HL-60/S4 (cell line): ENCODE data around the gene CA5A.

Experiments
- in situ Hi-C: fragments of 300-500 bp; cut with MboI; formaldehyde crosslinking; loops from 2 replicates; pipeline ENCODE4 v1.14.3; 2022; ENCODE audit warnings: low sequenced_read_pairs

Gene CA5A

GRCh38 chr16:87964049-87964659 is 27.8 kb upstream of the CA5A start:
- in situ Hi-C loops, result no loop called here

- in situ Hi-C loops, result no loop called here
Observed at GRCh38 chr16:87963400-87963799, 27.1 kb upstream of the CA5A start.

- in situ Hi-C loops, result no loop called here
Observed at GRCh38 chr16:87961623-87962022, 25.3 kb upstream of the CA5A start.

- in situ Hi-C loops, result no loop called here
Observed at GRCh38 chr16:87960852-87961251, 24.5 kb upstream of the CA5A start.

- in situ Hi-C loops, result no loop called here
Observed at GRCh38 chr16:87960296-87960695, 24.0 kb upstream of the CA5A start.

- in situ Hi-C loops, result no loop called here
Observed at GRCh38 chr16:87959391-87959990, 23.2 kb upstream of the CA5A start.

GRCh38 chr16:87958632-87959031 is 22.3 kb upstream of the CA5A start:
- in situ Hi-C loops, result no loop called here

GRCh38 chr16:87957296-87958094 is 21.2 kb upstream of the CA5A start:
- in situ Hi-C loops, result no loop called here

- in situ Hi-C loops, result no loop called here
Observed at GRCh38 chr16:87956365-87957231, 20.3 kb upstream of the CA5A start.

GRCh38 chr16:87956098-87956364 is 19.7 kb upstream of the CA5A start:
- in situ Hi-C loops, result no loop called here

GRCh38 chr16:87955302-87956097 is 19.2 kb upstream of the CA5A start:
- in situ Hi-C loops, result no loop called here

- in situ Hi-C loops, result no loop called here
Observed at GRCh38 chr16:87954826-87955225, 18.5 kb upstream of the CA5A start.

GRCh38 chr16:87954361-87954760 is 18.0 kb upstream of the CA5A start:
- in situ Hi-C loops, result no loop called here

- in situ Hi-C loops, result no loop called here
Observed at GRCh38 chr16:87953308-87954215, 17.2 kb upstream of the CA5A start.

- in situ Hi-C loops, result no loop called here
Observed at GRCh38 chr16:87952751-87953150, 16.4 kb upstream of the CA5A start.

GRCh38 chr16:87951552-87952538 is 15.5 kb upstream of the CA5A start:
- in situ Hi-C loops, result no loop called here

- in situ Hi-C loops, result no loop called here
Observed at GRCh38 chr16:87950765-87951551, 14.6 kb upstream of the CA5A start, which contains the start of gene BANP. Gene BANP (plus strand): TSS chr16:87951434. CDS start chr16:87975116, 23,682 bp downstream.
